ENCODE data around the gene CCR8.
"Not testable (repeated sequence)": the region's sequence is repeated elsewhere in the genome, so short reads cannot be mapped to it uniquely, and the experiment has no call there.

The CCR8 gene

DNA sequence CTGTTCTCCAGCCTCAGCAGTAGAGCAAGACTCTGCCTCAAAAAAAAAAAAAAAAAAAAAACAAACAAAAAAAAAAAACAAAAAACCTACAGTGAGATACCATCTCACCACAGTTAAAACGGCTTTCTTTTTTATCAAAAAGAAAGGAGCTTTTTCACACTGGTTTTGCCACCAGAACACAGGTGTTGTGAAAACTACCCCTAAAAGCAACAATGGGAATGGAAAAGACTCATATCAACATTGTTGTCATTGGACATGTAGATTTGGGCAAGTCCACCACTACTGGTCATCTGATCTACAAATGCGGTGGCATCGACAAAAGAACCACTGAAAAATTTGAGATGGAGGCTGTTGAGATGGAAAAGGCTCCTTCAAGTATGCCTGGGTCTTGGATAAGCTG lies 28.8 kb downstream of the CCR8 start:
- POLR2A ChIA-PET (ENCODE audit: low non-redundant PET): no interaction called here
- TF ChIP-seq, protein P1, sequence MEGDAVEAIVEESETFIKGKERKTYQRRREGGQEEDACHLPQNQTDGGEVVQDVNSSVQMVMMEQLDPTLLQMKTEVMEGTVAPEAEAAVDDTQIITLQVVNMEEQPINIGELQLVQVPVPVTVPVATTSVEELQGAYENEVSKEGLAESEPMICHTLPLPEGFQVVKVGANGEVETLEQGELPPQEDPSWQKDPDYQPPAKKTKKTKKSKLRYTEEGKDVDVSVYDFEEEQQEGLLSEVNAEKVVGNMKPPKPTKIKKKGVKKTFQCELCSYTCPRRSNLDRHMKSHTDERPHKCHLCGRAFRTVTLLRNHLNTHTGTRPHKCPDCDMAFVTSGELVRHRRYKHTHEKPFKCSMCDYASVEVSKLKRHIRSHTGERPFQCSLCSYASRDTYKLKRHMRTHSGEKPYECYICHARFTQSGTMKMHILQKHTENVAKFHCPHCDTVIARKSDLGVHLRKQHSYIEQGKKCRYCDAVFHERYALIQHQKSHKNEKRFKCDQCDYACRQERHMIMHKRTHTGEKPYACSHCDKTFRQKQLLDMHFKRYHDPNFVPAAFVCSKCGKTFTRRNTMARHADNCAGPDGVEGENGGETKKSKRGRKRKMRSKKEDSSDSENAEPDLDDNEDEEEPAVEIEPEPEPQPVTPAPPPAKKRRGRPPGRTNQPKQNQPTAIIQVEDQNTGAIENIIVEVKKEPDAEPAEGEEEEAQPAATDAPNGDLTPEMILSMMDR (conservative IDR thresholded peaks at IDR 0.05; ENCODE audit: low read depth): no peak
- DNase-seq (ENCODE audit: low spot score): no peak
- CTCF ChIA-PET: no interaction called here
- H3K27ac ChIP-seq: no peak overlapping the region

DNA sequence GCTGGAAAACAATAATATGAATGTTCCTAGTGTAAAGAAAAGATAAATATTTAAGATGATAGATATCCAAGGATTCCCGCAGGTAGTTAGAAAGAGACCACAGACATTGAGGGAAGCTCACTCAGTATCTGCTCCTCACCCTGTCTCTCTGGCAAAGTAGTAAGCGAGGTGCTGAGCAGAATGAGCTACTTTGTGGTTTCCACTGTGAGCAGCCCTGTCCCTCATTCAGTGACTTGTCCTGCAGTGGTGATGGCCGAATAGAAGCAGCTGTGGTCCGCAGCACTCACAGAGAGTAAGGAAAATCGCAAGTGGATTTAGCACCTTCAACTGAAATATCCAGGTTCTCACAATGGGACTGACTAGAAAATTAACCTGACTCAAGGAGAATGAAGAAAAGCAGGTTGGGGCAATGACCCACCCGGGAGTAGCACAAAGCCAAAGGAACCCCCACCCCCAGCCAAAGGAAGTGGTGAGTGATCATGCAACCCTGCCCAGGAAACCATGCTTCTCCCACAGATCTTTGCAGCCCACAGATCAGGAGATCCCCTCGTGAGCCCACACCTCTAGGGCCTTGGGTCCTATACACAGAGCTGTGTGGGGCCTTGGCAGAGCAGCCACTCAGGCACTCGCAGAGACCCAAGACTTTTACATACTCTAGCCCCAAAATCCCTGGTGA lies 31.9 kb downstream of the CCR8 start:
- TF ChIP-seq, protein P1 (conservative IDR thresholded peaks at IDR 0.05; ENCODE audit: low read depth): no peak
- ChIA-PET POLR2A (ENCODE audit: low non-redundant PET) (no interaction called here), CTCF (interaction anchor here (0.6 kb wide), 1 partner anchor 903 kb away, joined by 3 read pairs; no protein-coding TSS in a partner anchor)
- H3K27ac ChIP-seq: no peak overlapping the region
- no peak for DNase-seq (ENCODE audit: low spot score)

DNA sequence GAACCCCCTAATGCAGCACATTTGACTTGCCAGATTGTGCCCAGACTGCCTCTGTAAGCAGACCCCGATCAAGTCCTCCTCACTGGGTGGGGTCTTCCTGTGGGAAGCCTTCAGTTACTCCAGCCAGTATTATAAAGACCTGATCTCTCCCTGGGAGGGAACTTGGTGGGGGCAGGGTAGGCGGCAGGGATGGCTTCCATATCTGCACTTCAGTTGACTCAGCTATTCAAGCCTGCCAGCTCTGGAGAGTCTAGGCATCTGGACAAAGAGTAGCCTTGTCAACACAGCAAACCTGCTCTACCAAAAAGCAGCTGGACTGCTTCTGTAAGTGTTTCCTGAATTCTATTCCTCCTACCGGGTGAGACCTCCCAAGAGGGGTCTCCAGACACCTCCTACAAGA lies 32.7 kb downstream of the CCR8 start:
- TF ChIP-seq, protein P1 (conservative IDR thresholded peaks at IDR 0.05; ENCODE audit: low read depth): no peak
- CTCF ChIA-PET: no interaction called here
- no peak overlapping the region for H3K27ac ChIP-seq
- POLR2A ChIA-PET (ENCODE audit: low non-redundant PET): no interaction called here
- no peak for DNase-seq (ENCODE audit: low spot score)

GRCh38 chr3:39362812-39363211 lies 33.3 kb downstream of the CCR8 start:
- DNase-seq (ENCODE audit: low spot score): no peak
- H3K27ac ChIP-seq: no peak overlapping the region
- CTCF ChIA-PET: interaction anchor here (0.5 kb wide), 1 partner anchor 43 kb away, joined by 5 read pairs; no protein-coding TSS in a partner anchor
- TF ChIP-seq, protein P1 (conservative IDR thresholded peaks at IDR 0.05; ENCODE audit: low read depth): no peak
- POLR2A ChIA-PET (ENCODE audit: low non-redundant PET): no interaction called here

GRCh38 chr3:39370450-39370849 lies 40.9 kb downstream of the CCR8 start:
- DNase-seq (ENCODE audit: low spot score); H3K27ac ChIP-seq; CTCF ChIA-PET; POLR2A ChIA-PET (ENCODE audit: low non-redundant PET): not testable (repeated sequence)

DNA sequence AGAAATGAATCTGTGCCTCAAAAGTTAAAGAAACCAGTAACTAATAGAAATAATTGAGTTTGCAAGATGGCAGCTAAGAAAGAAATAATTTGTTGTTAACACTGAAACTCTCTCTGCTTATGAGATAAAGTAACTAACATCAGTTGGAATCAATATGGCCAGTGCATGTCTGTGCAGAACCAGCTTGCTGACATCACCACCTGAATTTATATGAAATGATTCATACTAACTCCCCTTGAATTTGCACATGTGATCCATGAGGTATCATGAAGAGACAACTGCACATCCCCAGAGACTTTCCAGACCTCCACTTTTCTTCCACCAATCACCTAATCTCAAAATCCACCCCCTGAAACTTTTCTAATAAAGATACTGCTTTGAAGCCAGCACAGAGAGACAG lies 43.3 kb downstream of the CCR8 start:
- POLR2A ChIA-PET (ENCODE audit: low non-redundant PET): no interaction called here
- peak; percentile 11 for DNase-seq (ENCODE audit: low spot score)
- H3K27ac ChIP-seq: no peak overlapping the region
- TF ChIP-seq, protein P1 (conservative IDR thresholded peaks at IDR 0.05; ENCODE audit: low read depth): no peak
- CTCF ChIA-PET: no interaction called here

DNA sequence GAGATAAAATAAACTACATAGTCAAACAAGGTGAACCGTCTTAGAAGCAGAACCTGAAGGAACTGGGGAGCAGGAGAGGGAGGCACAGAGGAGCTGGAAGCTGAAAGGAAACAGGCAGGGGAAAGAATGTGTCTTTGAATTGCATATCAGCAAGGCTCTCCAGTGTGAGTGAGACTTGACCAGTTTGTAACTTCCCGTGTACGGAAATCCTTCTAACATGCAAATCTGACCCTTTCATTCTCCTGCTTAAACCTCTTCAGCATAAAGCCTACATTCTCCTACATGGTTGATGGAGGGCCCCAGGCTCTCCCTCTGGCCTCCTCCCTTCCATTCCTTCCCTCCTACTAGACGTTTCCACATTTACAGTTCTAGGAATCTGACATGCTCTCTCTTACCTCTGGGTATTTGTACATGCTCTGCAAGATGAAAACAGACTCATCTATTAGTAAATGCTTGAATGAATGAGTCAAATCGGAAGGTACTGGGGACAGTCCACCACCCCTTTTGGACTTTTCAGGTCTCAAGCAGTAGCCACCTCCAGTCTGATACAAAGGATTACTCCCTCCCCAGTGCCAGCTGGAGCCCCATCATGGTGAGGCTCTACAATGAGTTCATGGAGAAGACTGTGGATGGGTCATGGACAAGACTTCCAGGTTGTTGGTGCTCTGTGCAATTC lies 47.6 kb downstream of the CCR8 start:
- no peak for DNase-seq (ENCODE audit: low spot score)
- CTCF ChIA-PET: interaction anchor here (0.6 to 1.2 kb wide), 3 partner anchors 29 to 181 kb away, joined by 3 to 5 read pairs (median 3); partner anchors contain the start of gene RPSA
- POLR2A ChIA-PET (ENCODE audit: low non-redundant PET): no interaction called here
- H3K27ac ChIP-seq: no peak overlapping the region
- TF ChIP-seq, protein P1 (conservative IDR thresholded peaks at IDR 0.05; ENCODE audit: low read depth): no peak

Data from RWPE1 (cell line).